Activated effector memory CD4-positive, alpha-beta T cell treated with anti-CD3 and anti-CD28 coated beads, Interleukin-2, amount 50 U/mL, for 16 hours (primary cell): ENCODE results near the gene IL37.
A peak's percentile ranks its signal among the peaks of the same experiment; 100 is the strongest.
"Not testable (repeated sequence)": the region's sequence is repeated elsewhere in the genome, so short reads cannot be mapped to it uniquely, and the experiment has no call there.

Source experiments
- DNase-seq: peaks from one replicate; pipeline ENCODE4 v3.0.0-alpha.2; 2020

IL37 gene

GRCh38 chr2:112923967-112924338 lies 13.0 kb downstream of the IL37 start:
- no peak for DNase-seq

- no peak for DNase-seq
Measured at GRCh38 chr2:112924360-112924759, 13.4 kb downstream of the IL37 start.

- no peak for DNase-seq
Measured at GRCh38 chr2:112924821-112925220, 13.9 kb downstream of the IL37 start.

- no peak for DNase-seq
Measured at GRCh38 chr2:112926707-112927106, 15.7 kb downstream of the IL37 start.

GRCh38 chr2:112927745-112928144 lies 16.8 kb downstream of the IL37 start:
- DNase-seq, result no peak

GRCh38 chr2:112933261-112933660 lies 22.3 kb downstream of the IL37 start:
- no peak for DNase-seq

GRCh38 chr2:112934117-112934516 lies 23.2 kb downstream of the IL37 start:
- DNase-seq, result not testable (repeated sequence)

- DNase-seq, result no peak
Measured at GRCh38 chr2:112936927-112937232, 25.9 kb downstream of the IL37 start.

- DNase-seq, result no peak
Measured at GRCh38 chr2:112938904-112939303, 27.9 kb downstream of the IL37 start.

GRCh38 chr2:112939425-112939824 lies 28.5 kb downstream of the IL37 start:
- DNase-seq, result no peak

GRCh38 chr2:112940859-112941625 lies 30.1 kb downstream of the IL37 start:
- no peak for DNase-seq

GRCh38 chr2:112941753-112942653 lies 31.0 kb downstream of the IL37 start:
- peak; percentile 84 for DNase-seq

GRCh38 chr2:112942654-112943002 lies 31.7 kb downstream of the IL37 start:
- DNase-seq, result no peak

- DNase-seq, result no peak
Measured at GRCh38 chr2:112944971-112945370, 34.0 kb downstream of the IL37 start.

GRCh38 chr2:112946086-112946485 lies 35.1 kb downstream of the IL37 start:
- no peak for DNase-seq

- DNase-seq, result no peak
Measured at GRCh38 chr2:112947374-112947773, 36.4 kb downstream of the IL37 start.

GRCh38 chr2:112949456-112949855 lies 38.5 kb downstream of the IL37 start:
- no peak for DNase-seq

- no peak for DNase-seq
Measured at GRCh38 chr2:112954364-112954763, 43.4 kb downstream of the IL37 start.

GRCh38 chr2:112957511-112957910 lies 46.5 kb downstream of the IL37 start:
- no peak for DNase-seq

- peak; percentile 66 for DNase-seq
Measured at GRCh38 chr2:112958428-112959108, 47.6 kb downstream of the IL37 start.

- DNase-seq, result no peak
Measured at GRCh38 chr2:112959109-112959812, 48.3 kb downstream of the IL37 start.

GRCh38 chr2:112960230-112960825 lies 49.4 kb downstream of the IL37 start:
- DNase-seq, result no peak
